ENCODE results near the gene IMMP1L. TPM values are rescaled to one million over a fixed set of nuclear protein-coding genes. Genes with fewer than 3 reads are reported as not detected.

The IMMP1L gene
- polyA plus RNA-seq, 1 donor (not counting 4 experiments of a cell fraction or from before 2014, with no cell fraction given): 39.8 TPM

- H3K9me3 ChIP-seq (ENCODE audit: control insufficient read depth, low read depth, low read length): peaks cover 2% of the 10 kb centered on the region
- H4K20me1 ChIP-seq (ENCODE audit: control insufficient read depth, extremely low read depth, insufficient read depth, low read length): no peaks in the 10 kb centered on the region
- no peaks in the 10 kb centered on the region for H3K79me2 ChIP-seq (ENCODE audit: control insufficient read depth, insufficient read depth, low read length)
- H3K27me3 ChIP-seq (ENCODE audit: control insufficient read depth, extremely low read depth, insufficient read depth, low read length): no peaks in the 10 kb centered on the region
- H3K9ac ChIP-seq (ENCODE audit: control insufficient read depth, extremely low read depth, insufficient read depth, low read length): no peak overlapping the region
- H3K27ac ChIP-seq (ENCODE audit: control insufficient read depth, insufficient read depth, low read length): no peak overlapping the region
- peaks cover 4% of the 10 kb centered on the region for H3K4me1 ChIP-seq (ENCODE audit: control insufficient read depth, extremely low read depth, insufficient read depth, low read length)
- H3K36me3 ChIP-seq (ENCODE audit: control insufficient read depth in 2 of 2, extremely low read depth in 1 of 2, insufficient read depth in 2 of 2, low read length in 2 of 2): no peaks in the 10 kb centered on the region
- no peak overlapping the region for H2AFZ ChIP-seq (ENCODE audit: control insufficient read depth, low read length)
- dilution Hi-C loops (cut with MboI; ENCODE audit: extremely low pct_ligation_motif_present, low sequenced_read_pairs): no loop called here
- no peak for FAIRE-seq
- H3K4me3 ChIP-seq (ENCODE audit: control insufficient read depth in 2 of 3, extremely low read depth in 1 of 3, insufficient read depth in 2 of 3, low read depth in 1 of 3, low read length in 3 of 3): no peak overlapping the region
- DNase-seq (ENCODE audit: low read depth, low spot score): no peak
- no peaks in the 10 kb centered on the region for H3K9me1 ChIP-seq (ENCODE audit: control insufficient read depth, extremely low read depth, insufficient read depth, low read length)
- no peak overlapping the region for H3K4me2 ChIP-seq (ENCODE audit: control insufficient read depth, extremely low read depth, insufficient read depth, low read depth, low read length)
- TF ChIP-seq EZH2 (IDR thresholded peaks at IDR 0.05; ENCODE audit: low read length): no peak
- TF ChIP-seq CTCF (optimal IDR thresholded peaks at IDR 0.05 in 1 of 3, IDR thresholded peaks at IDR 0.05 in 1 of 3, conservative IDR thresholded peaks at IDR 0.05 in 1 of 3; ENCODE audit: extremely low read depth in 1 of 3, insufficient read depth in 2 of 3, low read length in 3 of 3): no peak
Observed at GRCh38 chr11:31404614-31405013, 104.8 kb downstream of the IMMP1L start.

GRCh38 chr11:31397239-31397834 is 112.1 kb downstream of the IMMP1L start:
- no peaks in the 10 kb centered on the region for H3K36me3 ChIP-seq (ENCODE audit: control insufficient read depth in 2 of 2, extremely low read depth in 1 of 2, insufficient read depth in 2 of 2, low read length in 2 of 2)
- no peak for DNase-seq (ENCODE audit: low read depth, low spot score)
- H3K4me2 ChIP-seq (ENCODE audit: control insufficient read depth, extremely low read depth, insufficient read depth, low read depth, low read length): no peak overlapping the region
- no peak overlapping the region for H3K9ac ChIP-seq (ENCODE audit: control insufficient read depth, extremely low read depth, insufficient read depth, low read length)
- no peak overlapping the region for H2AFZ ChIP-seq (ENCODE audit: control insufficient read depth, low read length)
- H4K20me1 ChIP-seq (ENCODE audit: control insufficient read depth, extremely low read depth, insufficient read depth, low read length): no peaks in the 10 kb centered on the region
- TF ChIP-seq EZH2 (IDR thresholded peaks at IDR 0.05; ENCODE audit: low read length) (no peak), CTCF (optimal IDR thresholded peaks at IDR 0.05 in 1 of 3, IDR thresholded peaks at IDR 0.05 in 1 of 3, conservative IDR thresholded peaks at IDR 0.05 in 1 of 3; ENCODE audit: extremely low read depth in 1 of 3, insufficient read depth in 2 of 3, low read length in 3 of 3) (peak in 2 of 3 experiments; percentile 42 to 44)
- FAIRE-seq: no peak
- dilution Hi-C loops (cut with MboI; ENCODE audit: extremely low pct_ligation_motif_present, low sequenced_read_pairs): no loop called here
- no peaks in the 10 kb centered on the region for H3K27me3 ChIP-seq (ENCODE audit: control insufficient read depth, extremely low read depth, insufficient read depth, low read length)
- H3K9me1 ChIP-seq (ENCODE audit: control insufficient read depth, extremely low read depth, insufficient read depth, low read length): no peaks in the 10 kb centered on the region
- peaks cover 2% of the 10 kb centered on the region for H3K9me3 ChIP-seq (ENCODE audit: control insufficient read depth, low read depth, low read length)
- H3K4me1 ChIP-seq (ENCODE audit: control insufficient read depth, extremely low read depth, insufficient read depth, low read length): no peaks in the 10 kb centered on the region
- H3K4me3 ChIP-seq (ENCODE audit: control insufficient read depth in 2 of 3, extremely low read depth in 1 of 3, insufficient read depth in 2 of 3, low read depth in 1 of 3, low read length in 3 of 3): no peak overlapping the region
- no peaks in the 10 kb centered on the region for H3K79me2 ChIP-seq (ENCODE audit: control insufficient read depth, insufficient read depth, low read length)
- no peak overlapping the region for H3K27ac ChIP-seq (ENCODE audit: control insufficient read depth, insufficient read depth, low read length)
